GM18870 (cell line): ENCODE measurements around the gene MBTPS1.

Experiments used
- ATAC-seq: cut with Tn5 transposase; IDR thresholded peaks from one replicate; pipeline ENCODE4 v1.9.1; 2021; ENCODE audit warnings: moderate library complexity; ENCODE audit not compliant: unreplicated experiment

Gene MBTPS1

GRCh38 chr16:84040823-84041820 is 75.6 kb downstream of the MBTPS1 start:
- ATAC-seq, result no peak

- no peak for ATAC-seq
These were observed 76.4 kb downstream of the MBTPS1 start for GRCh38 chr16:84040226-84040822.

GRCh38 chr16:84039696-84040095 is 77.0 kb downstream of the MBTPS1 start:
- ATAC-seq, result no peak

GRCh38 chr16:84038469-84038868 is 78.3 kb downstream of the MBTPS1 start:
- ATAC-seq, result no peak

- ATAC-seq, result no peak
These were observed 79.7 kb downstream of the MBTPS1 start for GRCh38 chr16:84036982-84037425.

- no peak for ATAC-seq
These were observed 80.6 kb downstream of the MBTPS1 start for GRCh38 chr16:84036131-84036530.

GRCh38 chr16:84034516-84034915 is 82.2 kb downstream of the MBTPS1 start:
- ATAC-seq, result no peak

GRCh38 chr16:84033251-84034195 is 83.2 kb downstream of the MBTPS1 start:
- no peak for ATAC-seq

GRCh38 chr16:84032458-84033178 is 84.1 kb downstream of the MBTPS1 start:
- ATAC-seq, result no peak

GRCh38 chr16:84031556-84031955 is 85.2 kb downstream of the MBTPS1 start:
- ATAC-seq, result no peak

GRCh38 chr16:84029297-84030047 is 87.3 kb downstream of the MBTPS1 start:
- ATAC-seq, result no peak

- ATAC-seq, result no peak
These were observed 89.1 kb downstream of the MBTPS1 start for GRCh38 chr16:84027625-84028024.

- ATAC-seq, result no peak
These were observed 90.1 kb downstream of the MBTPS1 start for GRCh38 chr16:84026606-84027005.

- ATAC-seq, result no peak
These were observed 91.9 kb downstream of the MBTPS1 start for GRCh38 chr16:84024854-84025253.

GRCh38 chr16:84022644-84023043 is 94.1 kb downstream of the MBTPS1 start:
- ATAC-seq, result no peak

GRCh38 chr16:84021488-84021887 is 95.3 kb downstream of the MBTPS1 start:
- ATAC-seq, result no peak

GRCh38 chr16:84020353-84020752 is 96.4 kb downstream of the MBTPS1 start:
- no peak for ATAC-seq

- ATAC-seq, result no peak
These were observed 98.0 kb downstream of the MBTPS1 start for GRCh38 chr16:84018710-84019109.

GRCh38 chr16:84016477-84016876 is 100.3 kb downstream of the MBTPS1 start:
- no peak for ATAC-seq

- ATAC-seq, result no peak
These were observed 101.3 kb downstream of the MBTPS1 start for GRCh38 chr16:84015399-84015798.
